IMR-90 (cell line): Measurements from ENCODE around the gene SLC9C2. TPM values are rescaled to one million over a fixed set of nuclear protein-coding genes. Genes with fewer than 3 reads are reported as not detected.

Source experiments
- ATAC-seq: fragments of 200-7000 bp; cut with Tn5 transposase; 2 replicates; pipeline ENCODE4 v1.9.1; 2020; ENCODE audit warnings: low read depth, mild to moderate bottlenecking, moderate library complexity
- BruUV-seq: library from RNA; stranded (reverse); fragments of 400-500 nt; replicated peaks from 2 replicates; lab custom pipeline; 2021; lab: Mats Ljungman, UMichigan
- CTCF ChIA-PET: fragments of 300-600 bp; formaldehyde crosslinking; extraction: SDS; loops from one replicate; lab custom pipeline; 2021; ENCODE audit warnings: antibody characterized with exemption; lab: Yijun Ruan, JAX
- POLR2A ChIA-PET: fragments of 300-600 bp; sonication (Branson Sonifier 250); formaldehyde crosslinking; loops from one replicate; lab custom pipeline; 2022; ENCODE audit warnings: antibody characterized with exemption; ENCODE audit not compliant: unreplicated experiment; lab: Charles Lee
- DNase-seq: peaks from one replicate; pipeline ENCODE4 v3.0.0; 2013
- H2AFZ ChIP-seq: replicated peaks from 2 replicates; pipeline ENCODE3; 2013; ENCODE audit warnings: low read length, mild to moderate bottlenecking; ENCODE audit not compliant: poor library complexity
- H2AK5ac ChIP-seq: 2 replicates; pipeline ENCODE4 v1.6.1; 2013; ENCODE audit warnings: low read depth, low read length, inconsistent platforms
- H2AK9ac ChIP-seq: replicated peaks from 2 replicates; pipeline ENCODE3; 2013; ENCODE audit warnings: mild to moderate bottlenecking, low read depth, low read length, moderate library complexity; ENCODE audit not compliant: poor library complexity
- H2BK120ac ChIP-seq: 2 replicates; pipeline ENCODE4 v1.6.1; 2013; ENCODE audit warnings: low read depth, low read length, inconsistent platforms
- H2BK15ac ChIP-seq: 3 replicates; pipeline ENCODE4 v1.6.1; 2013; ENCODE audit warnings: low read depth, low read length, inconsistent platforms
- H2BK20ac ChIP-seq: 2 replicates; pipeline ENCODE4 v1.6.1; 2013; ENCODE audit warnings: low read depth, mild to moderate bottlenecking, inconsistent platforms, low read length, moderate library complexity
- H2BK5ac ChIP-seq: 2 replicates; pipeline ENCODE4 v1.6.1; 2013; ENCODE audit warnings: mild to moderate bottlenecking, low read depth, low read length, inconsistent platforms; ENCODE audit not compliant: poor library complexity, severe bottlenecking
- H3K14ac ChIP-seq: replicated peaks from 2 replicates; pipeline ENCODE4 v1.6.1; 2013; ENCODE audit warnings: low read depth, low read length, inconsistent platforms
- H3K18ac ChIP-seq: 2 replicates; pipeline ENCODE4 v1.6.1; 2013; ENCODE audit warnings: low read depth, low read length, control low read depth
- H3K23ac ChIP-seq: 2 replicates; pipeline ENCODE4 v1.6.1; 2013; ENCODE audit warnings: low read depth, low read length, inconsistent platforms
- H3K27ac ChIP-seq: 2 replicates; pipeline ENCODE4 v1.5.1; 2013; ENCODE audit warnings: mild to moderate bottlenecking, control low read depth, low read length; ENCODE audit not compliant: insufficient read depth
- H3K27me3 ChIP-seq: 2 replicates; pipeline ENCODE4 v1.6.1; 2013; ENCODE audit warnings: low read length; ENCODE audit not compliant: control insufficient read depth, insufficient read depth
- H3K36me3 ChIP-seq: 2 replicates; pipeline ENCODE4 v1.6.1; 2013; ENCODE audit warnings: low read length, mixed read lengths; ENCODE audit not compliant: control insufficient read depth, insufficient read depth
- H3K4ac ChIP-seq: 2 replicates; pipeline ENCODE4 v1.6.1; 2013; ENCODE audit warnings: low read depth, low read length, inconsistent platforms
- H3K4me1 ChIP-seq: 2 replicates; pipeline ENCODE4 v1.6.1; 2013; ENCODE audit warnings: low read length, mixed read lengths; ENCODE audit not compliant: control insufficient read depth, insufficient read depth
- H3K4me2 ChIP-seq: 2 replicates; pipeline ENCODE4 v1.6.1; 2013; ENCODE audit warnings: low read depth, mild to moderate bottlenecking, control low read depth, low read length, moderate library complexity
- H3K4me3 ChIP-seq: 2 replicates; pipeline ENCODE4 v1.5.1; 2013; ENCODE audit warnings: low read depth, mild to moderate bottlenecking, control low read depth, low read length, moderate library complexity; ENCODE audit not compliant: insufficient read depth
- H3K56ac ChIP-seq: 2 replicates; pipeline ENCODE4 v1.6.1; 2013; ENCODE audit warnings: low read length, inconsistent platforms; ENCODE audit not compliant: insufficient read depth; ENCODE audit errors: extremely low read depth
- H3K79me1 ChIP-seq, 2 experiments: 2 replicates each; pipeline ENCODE4 v1.6.1; 2013; ENCODE audit warnings: low read length in 2 of 2, inconsistent platforms in 1 of 2, low read depth in 1 of 2
- H3K9ac ChIP-seq: 2 replicates; pipeline ENCODE4 v1.6.1; 2013; ENCODE audit warnings: low read depth, low read length, control low read depth
- H3K9me1 ChIP-seq: 2 replicates; pipeline ENCODE4 v1.6.1; 2013; ENCODE audit warnings: low read length, inconsistent platforms; ENCODE audit not compliant: insufficient read depth
- H3K9me3 ChIP-seq: 2 replicates; pipeline ENCODE4 v1.6.1; 2013; ENCODE audit warnings: low read length; ENCODE audit not compliant: control insufficient read depth, insufficient read depth
- H4K20me1 ChIP-seq: 2 replicates; pipeline ENCODE4 v1.6.1; 2013; ENCODE audit warnings: low read length, inconsistent platforms; ENCODE audit not compliant: insufficient read depth
- H4K5ac ChIP-seq: 2 replicates; pipeline ENCODE4 v1.6.1; 2013; ENCODE audit warnings: mild to moderate bottlenecking, low read depth, low read length, control low read depth
- H4K8ac ChIP-seq, 2 experiments: 2 replicates each; pipeline ENCODE4 v1.6.1; 2013; ENCODE audit warnings: low read depth in 2 of 2, low read length in 2 of 2, control low read depth in 1 of 2, inconsistent platforms in 1 of 2
- H4K91ac ChIP-seq: 2 replicates; pipeline ENCODE4 v1.6.1; 2013; ENCODE audit warnings: low read depth, low read length, inconsistent platforms; ENCODE audit not compliant: insufficient read depth
- CEBPB ChIP-seq: IDR thresholded peaks from 2 replicates; pipeline ENCODE4 v1.6.1; 2012; ENCODE audit warnings: low read depth, low read length, improper control_type of control experiment
- MAFK ChIP-seq: IDR thresholded peaks from 2 replicates; pipeline ENCODE4 v1.6.1; 2012; ENCODE audit warnings: low read depth, low read length, improper control_type of control experiment
- MXI1 ChIP-seq: IDR thresholded peaks from 2 replicates; pipeline ENCODE4 v1.6.1; 2012; ENCODE audit warnings: low read depth, mild to moderate bottlenecking, low read length, moderate library complexity, borderline replicate concordance
- NFE2L2 ChIP-seq: fragments of 150-350 bp; IDR thresholded peaks from 2 replicates; pipeline ENCODE4 v1.6.1; 2016; ENCODE audit warnings: low read depth, mild to moderate bottlenecking, low read length
- POLR2A ChIP-seq: IDR thresholded peaks from 2 replicates; pipeline ENCODE4 v1.6.1; 2012; ENCODE audit warnings: mild to moderate bottlenecking, low read depth, low read length
- SMC3 ChIP-seq: fragments of 150-350 bp; IDR thresholded peaks from 2 replicates; pipeline ENCODE4 v1.6.1; 2016; ENCODE audit warnings: low read depth, mild to moderate bottlenecking, antibody characterized with exemption, low read length, moderate library complexity
- WGBS, 2 experiments: methylation state at CpG; one replicate each; pipeline versions ENCODE4 v1.1.5 to v1.1.7; 2013; ENCODE audit warnings: missing lambda C conversion rate in 2 of 2; ENCODE audit not compliant: insufficient read length in 1 of 2; ENCODE audit errors: extremely low coverage in 2 of 2; 5-methylcytosine and 5-hydroxymethylcytosine counted together
- dilution Hi-C: fragments of 300-500 bp; cut with HindIII; formaldehyde crosslinking; loops from one replicate; pipeline ENCODE4 v1.14.3; 2018; ENCODE audit warnings: low sequenced_read_pairs; ENCODE audit not compliant: unreplicated experiment
- in situ Hi-C: fragments of 300-500 bp; cut with MboI; formaldehyde crosslinking; loops from 3 replicates; pipeline ENCODE4 v1.14.3; 2019; ENCODE audit warnings: low sequenced_read_pairs, inconsistent platforms, mixed read lengths
- intact Hi-C: fragments of 100-400 bp; cut with micrococcal nuclease; formaldehyde crosslinking; loops from 2 replicates; pipeline ENCODE4 v1.10.0; 2022
- polyA plus RNA-seq, 3 experiments: library from polyadenylated mRNA; depleted of rRNA; stranded (reverse); fragments of >200 nt; gene quantifications; 2 replicates each; pipeline ENCODE4 v1.2.3, GENCODE V29; 2012; ENCODE audit warnings: low replicate concordance in 1 of 3
- total RNA-seq: library from RNA; depleted of rRNA; stranded (reverse); fragments of >200 nt; gene quantifications from 2 replicates; pipeline ENCODE4 v1.2.3, GENCODE V29; 2012

The SLC9C2 gene
- total and polyA plus RNA-seq, 2 of the 4 experiments (the other 2 are of a cell fraction): not detected

GRCh38 chr1:173560285-173560880, 42.5 kb downstream of the SLC9C2 start:
- no peak overlapping the region for H2AFZ ChIP-seq
- TF ChIP-seq NFE2L2 (no peak), CEBPB (no peak), MXI1 (no peak), MAFK (no peak), SMC3 (no peak), POLR2A (no peak)
- H3K56ac ChIP-seq: no peak overlapping the region
- POLR2A ChIA-PET: no interaction called here
- CTCF ChIA-PET: no interaction called here
- intact Hi-C loops (no loop called here), dilution Hi-C loops (no loop called here), in situ Hi-C loops (no loop called here)
- no TSS peak for BruUV-seq
- H3K9ac ChIP-seq: no peak overlapping the region
- H2BK5ac ChIP-seq: no peak overlapping the region
- H3K27me3 ChIP-seq: no peaks in the 10 kb centered on the region
- no peak overlapping the region for H2BK20ac ChIP-seq
- no peaks in the 10 kb centered on the region for H3K36me3 ChIP-seq
- H3K18ac ChIP-seq: no peak overlapping the region
- no peak overlapping the region for H4K91ac ChIP-seq
- H4K20me1 ChIP-seq: no peaks in the 10 kb centered on the region
- H4K5ac ChIP-seq: no peak overlapping the region
- H3K4ac ChIP-seq: no peak overlapping the region
- H3K14ac ChIP-seq: no peak overlapping the region
- H3K27ac ChIP-seq: no peak overlapping the region
- no peak overlapping the region for H2BK15ac ChIP-seq
- ATAC-seq (no peak), DNase-seq (no peak)
- H3K23ac ChIP-seq: no peak overlapping the region
- no peak overlapping the region for H2BK120ac ChIP-seq
- no peak overlapping the region for H3K4me2 ChIP-seq
- H3K9me1 ChIP-seq: no peaks in the 10 kb centered on the region
- no peak overlapping the region for H2AK9ac ChIP-seq
- no peaks in the 10 kb centered on the region for H3K9me3 ChIP-seq
- no peaks in the 10 kb centered on the region for H3K4me1 ChIP-seq
- H2AK5ac ChIP-seq: no peak overlapping the region
- no peaks in the 10 kb centered on the region for H3K79me1 ChIP-seq
- H3K4me3 ChIP-seq: no peak overlapping the region
- WGBS, 2 experiments: 60% methylated on average over 1 of the region's 3 CpGs; no CpG with 5 or more reads in 1 of the 2 experiments
- no peak overlapping the region for H4K8ac ChIP-seq
